ENCODE data around the gene TANC1.

The TANC1 gene

GRCh38 chr2:159225025-159226016, 256.9 kb downstream of the TANC1 start:
- H3K4me3 ChIP-seq (ENCODE audit: low read depth, low read length), result no peak overlapping the region
- no peak for DNase-seq (ENCODE audit: low read depth)

GRCh38 chr2:159226059-159226461, 257.6 kb downstream of the TANC1 start:
- DNase-seq (ENCODE audit: low read depth), result no peak
- no peak overlapping the region for H3K4me3 ChIP-seq (ENCODE audit: low read depth, low read length)

- H3K4me3 ChIP-seq (ENCODE audit: low read depth, low read length), result no peak overlapping the region
- no peak for DNase-seq (ENCODE audit: low read depth)
These were observed 258.4 kb downstream of the TANC1 start for GRCh38 chr2:159226608-159227385.

- no peak for DNase-seq (ENCODE audit: low read depth)
- H3K4me3 ChIP-seq (ENCODE audit: low read depth, low read length), result no peak overlapping the region
These were observed 259.0 kb downstream of the TANC1 start for GRCh38 chr2:159227467-159227866.

- H3K4me3 ChIP-seq (ENCODE audit: low read depth, low read length), result no peak overlapping the region
- no peak for DNase-seq (ENCODE audit: low read depth)
These were observed 259.7 kb downstream of the TANC1 start for GRCh38 chr2:159228081-159228581.

- no peak overlapping the region for H3K4me3 ChIP-seq (ENCODE audit: low read depth, low read length)
- DNase-seq (ENCODE audit: low read depth), result no peak
These were observed 261.2 kb downstream of the TANC1 start for GRCh38 chr2:159229476-159230144.

GRCh38 chr2:159230145-159230877, 261.9 kb downstream of the TANC1 start:
- DNase-seq (ENCODE audit: low read depth), result no peak
- H3K4me3 ChIP-seq (ENCODE audit: low read depth, low read length), result no peak overlapping the region

- H3K4me3 ChIP-seq (ENCODE audit: low read depth, low read length), result no peak overlapping the region
- no peak for DNase-seq (ENCODE audit: low read depth)
These were observed 264.2 kb downstream of the TANC1 start for GRCh38 chr2:159232456-159233170.

- H3K4me3 ChIP-seq (ENCODE audit: low read depth, low read length), result no peak overlapping the region
These were observed 266.4 kb downstream of the TANC1 start for GRCh38 chr2:159234868-159235267.

GRCh38 chr2:159243529-159243928, 275.1 kb downstream of the TANC1 start:
- DNase-seq (ENCODE audit: low read depth), result no peak

More at GRCh38 chr2:159234868-159235267, 266.4 kb downstream of the TANC1 start:
- DNase-seq (ENCODE audit: low read depth), result no peak

GRCh38 chr2:159246325-159246988, 278.0 kb downstream of the TANC1 start:
- no peak overlapping the region for H3K4me3 ChIP-seq (ENCODE audit: low read depth, low read length)
- DNase-seq (ENCODE audit: low read depth), result no peak

More at GRCh38 chr2:159243529-159243928, 275.1 kb downstream of the TANC1 start:
- no peak overlapping the region for H3K4me3 ChIP-seq (ENCODE audit: low read depth, low read length)

- no peak overlapping the region for H3K4me3 ChIP-seq (ENCODE audit: low read depth, low read length)
- DNase-seq (ENCODE audit: low read depth), result no peak
These were observed 281.7 kb downstream of the TANC1 start for GRCh38 chr2:159249990-159250715.

GRCh38 chr2:159251296-159252173, 283.1 kb downstream of the TANC1 start:
- no peak overlapping the region for H3K4me3 ChIP-seq (ENCODE audit: low read depth, low read length)
- no peak for DNase-seq (ENCODE audit: low read depth)

GRCh38 chr2:159252905-159253304, 284.5 kb downstream of the TANC1 start:
- no peak overlapping the region for H3K4me3 ChIP-seq (ENCODE audit: low read depth, low read length)
- DNase-seq (ENCODE audit: low read depth), result no peak

- no peak for DNase-seq (ENCODE audit: low read depth)
- H3K4me3 ChIP-seq (ENCODE audit: low read depth, low read length), result no peak overlapping the region
These were observed 287.7 kb downstream of the TANC1 start for GRCh38 chr2:159256159-159256558.

GRCh38 chr2:159262226-159262625, 293.8 kb downstream of the TANC1 start:
- no peak overlapping the region for H3K4me3 ChIP-seq (ENCODE audit: low read depth, low read length)
- DNase-seq (ENCODE audit: low read depth), result no peak

Measured in skeletal muscle cell (primary cell).